Pancreas (tissue), 10 donors: Measurements from ENCODE around the gene MPDZ. TPM values are rescaled to one million over a fixed set of nuclear protein-coding genes. Genes with fewer than 3 reads are reported as not detected.

Source experiments
- ATAC-seq, 4 donors: fragments of 200-7000 bp; cut with Tn5 transposase; one replicate each; pipeline versions ENCODE4 v1.8.0 to v1.9.1; 2020; ENCODE audit warnings: mild to moderate bottlenecking in 4 of 4, moderate library complexity in 4 of 4
- DNase-seq, 6 donors: peaks; one replicate each; pipeline ENCODE4 v3.0.0-alpha.2; 2020
- FAIRE-seq: peaks from 2 replicates; lab custom pipeline; 2012; peaks lifted over from hg19 to GRCh38; lab: Jason Lieb, UNC
- H3K27ac ChIP-seq, 4 donors: fragments of 200-600 bp; sonication (generic); 1 replicate in 3 of 4; 2 replicates in 1 of 4; pipeline versions ENCODE4 v1.5.0 to v1.8.0; 2020
- H3K27me3 ChIP-seq, 4 donors: fragments of 200-600 bp; one replicate each; pipeline ENCODE4 v1.8.0; 2021
- H3K36me3 ChIP-seq, 3 donors: fragments of 200-600 bp; sonication (generic) in 1 of 3; one replicate each; pipeline versions ENCODE4 v1.5.0 to v1.8.0; 2020 to 2021
- H3K4me1 ChIP-seq, 3 donors: fragments of 200-600 bp; one replicate each; pipeline ENCODE4 v1.8.0; 2021
- H3K4me3 ChIP-seq, 4 donors: fragments of 200-600 bp; sonication (generic) in 2 of 4; one replicate each; pipeline versions ENCODE4 v1.5.0 to v1.8.0; 2020 to 2021
- H3K9me3 ChIP-seq, 4 donors: fragments of 200-600 bp; one replicate each; pipeline ENCODE4 v1.8.0; 2021
- WGBS, 2 donors: extraction: QIAGEN DNeasy Blood & Tissue Kit; methylation state at CpG; one replicate each; pipeline ENCODE4 v1.1.7; 2013; 5-methylcytosine and 5-hydroxymethylcytosine counted together
- intact Hi-C, 3 donors: fragments of 100-400 bp; cut with DNase I; formaldehyde crosslinking; loops; one replicate each; pipeline versions ENCODE4 v1.11.1 to v1.14.2; 2022
- polyA plus RNA-seq, 2 donors: library from polyadenylated mRNA; stranded (reverse); fragments of 200-250 nt; gene quantifications; one replicate each; pipeline ENCODE4 v1.2.3, GENCODE V29; 2013
- total RNA-seq, 6 donors: library from RNA; stranded (reverse); fragmentation: NEBNext Ultra II Directional in 4 of 6; extraction: Animal tissue kit (Norgen Biotek cat#: 25700) in 4 of 6; gene quantifications; one replicate each; pipeline versions ENCODE4 v1.2.1 to v1.2.4, GENCODE V29; 2021 to 2023
- TF ChIP-seq, protein P1 (sequence below), 4 donors: fragments of 200-600 bp; sonication (generic) in 3 of 4; IDR thresholded peaks; one replicate each; pipeline versions ENCODE4 v1.5.0 to v1.8.0; 2021; ENCODE audit warnings: antibody characterized with exemption in 4 of 4
- donor health status: healthy with polysubstance abuse.
- donor health status: DM: no; HTN: no; CAD: no; lungs with moderate emphysema.
- donor health status: DM: no; HTN: no; CAD: no.
- donor health status: control.
- donor health status: control.
- donor health status: Bipolar disorder and iron deficiency.
- donor health status: DM: yes; HTN: yes; CAD: no.
- donor health status: DM: no; HTN: no; CAD: no.
- donor health status: DM: no; HTN: no; CAD: no.
- donor health status: DM: yes; HTN: yes; CAD: no.

The MPDZ gene
- total and polyA plus RNA-seq, 8 donors, result 2.7 to 9.5 (median 4.6) TPM

DNA sequence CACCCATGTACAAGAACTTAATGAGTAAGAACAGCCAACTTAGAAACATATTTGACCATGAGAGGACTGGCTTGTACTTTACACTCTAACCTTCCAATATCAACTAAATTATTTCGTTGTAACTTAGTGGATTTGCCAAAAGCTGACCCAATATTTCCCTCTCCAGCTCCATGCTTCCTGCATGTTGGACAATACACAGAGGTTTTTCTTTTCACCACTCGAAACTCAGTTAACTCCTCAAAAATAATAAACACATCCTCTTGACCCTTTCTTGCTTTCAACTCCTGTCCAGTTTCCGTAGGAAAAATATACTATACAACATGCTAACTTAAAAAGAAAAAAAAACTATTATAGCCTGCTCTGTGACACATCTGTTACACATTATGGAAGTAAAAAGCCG, 188.9 kb downstream of the MPDZ start:
- Histone ChIP-seq H3K27me3 (no peaks in the 10 kb centered on the region), H3K9me3 (no peaks in the 10 kb centered on the region), H3K4me3 (no peak overlapping the region), H3K36me3 (no peaks in the 10 kb centered on the region), H3K4me1 (no peaks in the 10 kb centered on the region), H3K27ac (no peak overlapping the region)
- DNase-seq (no peak), ATAC-seq (no peak), FAIRE-seq (no peak)
- TF ChIP-seq, protein P1, sequence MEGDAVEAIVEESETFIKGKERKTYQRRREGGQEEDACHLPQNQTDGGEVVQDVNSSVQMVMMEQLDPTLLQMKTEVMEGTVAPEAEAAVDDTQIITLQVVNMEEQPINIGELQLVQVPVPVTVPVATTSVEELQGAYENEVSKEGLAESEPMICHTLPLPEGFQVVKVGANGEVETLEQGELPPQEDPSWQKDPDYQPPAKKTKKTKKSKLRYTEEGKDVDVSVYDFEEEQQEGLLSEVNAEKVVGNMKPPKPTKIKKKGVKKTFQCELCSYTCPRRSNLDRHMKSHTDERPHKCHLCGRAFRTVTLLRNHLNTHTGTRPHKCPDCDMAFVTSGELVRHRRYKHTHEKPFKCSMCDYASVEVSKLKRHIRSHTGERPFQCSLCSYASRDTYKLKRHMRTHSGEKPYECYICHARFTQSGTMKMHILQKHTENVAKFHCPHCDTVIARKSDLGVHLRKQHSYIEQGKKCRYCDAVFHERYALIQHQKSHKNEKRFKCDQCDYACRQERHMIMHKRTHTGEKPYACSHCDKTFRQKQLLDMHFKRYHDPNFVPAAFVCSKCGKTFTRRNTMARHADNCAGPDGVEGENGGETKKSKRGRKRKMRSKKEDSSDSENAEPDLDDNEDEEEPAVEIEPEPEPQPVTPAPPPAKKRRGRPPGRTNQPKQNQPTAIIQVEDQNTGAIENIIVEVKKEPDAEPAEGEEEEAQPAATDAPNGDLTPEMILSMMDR (IDR thresholded peaks at IDR 0.05), result no peak
- intact Hi-C loops, result no loop called here
- WGBS, 2 donors, result 39 to 47% methylated on average over 4 of the region's 4 CpGs

DNA sequence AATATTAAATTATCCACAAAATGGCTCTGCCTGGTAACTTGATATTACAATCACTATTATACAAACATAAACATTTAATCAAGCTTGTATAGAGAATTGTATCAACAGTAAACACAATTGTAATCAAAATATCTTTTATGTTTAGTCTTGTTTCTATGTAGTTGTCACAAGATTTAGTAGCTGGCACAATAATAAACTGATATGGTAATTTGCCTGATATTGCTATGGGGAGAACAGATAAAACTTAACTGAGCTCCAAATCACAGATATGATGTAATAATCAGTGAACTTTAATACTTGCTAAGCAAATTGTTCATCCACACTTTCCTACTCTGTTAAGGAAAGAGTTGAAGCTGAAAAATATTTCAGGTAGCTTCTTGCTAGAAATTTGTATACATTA, 189.8 kb downstream of the MPDZ start:
- Histone ChIP-seq H3K27me3 (no peaks in the 10 kb centered on the region), H3K27ac (no peak overlapping the region), H3K9me3 (no peaks in the 10 kb centered on the region), H3K4me3 (no peak overlapping the region), H3K36me3 (no peaks in the 10 kb centered on the region), H3K4me1 (no peaks in the 10 kb centered on the region)
- ATAC-seq, result no peak
- no peak for DNase-seq
- TF ChIP-seq, protein P1 (IDR thresholded peaks at IDR 0.05), result no peak
- no peak for FAIRE-seq
- intact Hi-C loops, result loop anchor here in 2 of 3 donors (10.0 kb wide), 2 partner anchors 365 to 375 kb away; no protein-coding TSS in a partner anchor

DNA sequence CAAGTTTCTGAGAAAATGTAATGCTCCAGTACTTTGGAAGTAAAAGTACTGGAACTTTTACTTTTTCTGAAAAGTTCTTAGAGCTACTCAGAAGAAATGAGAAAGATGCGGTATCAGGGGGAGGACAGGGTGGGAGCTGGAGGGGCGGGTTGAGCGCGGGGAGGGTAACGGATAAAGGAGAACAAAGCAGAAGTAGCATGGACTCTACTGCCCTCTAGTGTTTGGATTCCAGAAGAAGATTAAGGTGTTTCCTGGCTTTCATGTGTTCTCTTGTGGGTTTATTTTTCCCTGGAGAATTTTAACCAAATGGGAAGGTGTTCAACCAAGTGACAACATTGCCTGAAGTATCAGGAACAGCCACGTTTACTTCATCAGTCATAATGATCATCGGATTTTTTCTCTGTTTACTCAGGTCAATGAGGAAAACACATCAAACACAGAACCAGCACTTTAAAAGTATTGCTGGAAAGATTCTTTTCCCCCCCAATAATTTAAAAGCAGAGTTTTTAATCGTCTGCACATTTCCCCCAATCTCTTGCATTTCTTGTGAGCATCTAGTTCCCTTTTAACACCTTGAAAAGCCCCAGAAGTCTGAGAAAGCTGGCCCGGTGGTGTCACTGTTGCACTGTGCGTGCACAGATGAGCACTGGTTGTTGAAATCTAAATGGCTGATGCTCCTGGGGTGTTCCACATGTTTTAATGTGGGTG, 190.6 kb downstream of the MPDZ start:
- no peak for FAIRE-seq
- DNase-seq, result peak in 1 of 6 donors; percentile 12
- H3K27me3 ChIP-seq, result no peaks in the 10 kb centered on the region
- no peaks in the 10 kb centered on the region for H3K4me1 ChIP-seq
- no peak overlapping the region for H3K27ac ChIP-seq
- no peaks in the 10 kb centered on the region for H3K36me3 ChIP-seq
- ATAC-seq, result peak in 3 of 4 donors; percentile 77 to 86 (median 78)
- intact Hi-C loops, result loop anchor here in 2 of 3 donors (10.0 kb wide), 2 partner anchors 364 to 374 kb away; no protein-coding TSS in a partner anchor
- TF ChIP-seq, protein P1 (IDR thresholded peaks at IDR 0.05), result peak; percentile 54 to 74 (median 66)
- no peaks in the 10 kb centered on the region for H3K9me3 ChIP-seq
- WGBS, 2 donors, result 17 to 18% methylated on average over 10 of the region's 10 CpGs
- no peak overlapping the region for H3K4me3 ChIP-seq

DNA sequence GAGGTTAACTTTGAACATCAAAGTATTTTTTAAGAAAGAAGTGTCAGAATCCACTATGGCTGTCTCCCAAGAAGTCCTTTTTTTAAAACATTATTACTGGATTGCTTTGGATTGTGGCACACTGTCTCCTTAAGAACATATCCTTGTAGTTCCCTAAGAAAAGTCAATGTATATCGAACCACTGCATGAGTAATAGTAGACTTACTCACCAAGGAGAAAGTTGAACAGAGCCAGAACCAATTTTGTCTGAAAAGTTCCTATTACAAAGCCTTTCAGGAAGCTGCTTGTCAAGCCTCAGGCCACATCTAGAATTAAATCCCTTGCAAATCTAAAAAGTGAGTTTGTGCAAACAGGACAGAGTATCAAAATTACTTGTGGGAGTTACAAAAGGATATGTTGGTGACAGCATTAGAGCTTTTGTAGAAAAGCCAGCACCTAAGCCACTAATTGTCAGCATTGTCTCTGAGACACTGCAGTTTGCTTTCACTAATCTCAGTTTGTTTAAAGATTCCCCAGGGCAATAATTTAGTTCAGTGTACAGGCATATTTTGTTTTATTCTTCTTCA, 195.4 kb downstream of the MPDZ start:
- no peaks in the 10 kb centered on the region for H3K4me1 ChIP-seq
- H3K36me3 ChIP-seq, result no peaks in the 10 kb centered on the region
- H3K27ac ChIP-seq, result no peak overlapping the region
- H3K27me3 ChIP-seq, result no peaks in the 10 kb centered on the region
- DNase-seq (no peak), FAIRE-seq (no peak), ATAC-seq (no peak)
- H3K9me3 ChIP-seq, result no peaks in the 10 kb centered on the region
- intact Hi-C loops, result loop anchor here in 2 of 3 donors (10.0 kb wide), 2 partner anchors 359 to 369 kb away; no protein-coding TSS in a partner anchor
- TF ChIP-seq, protein P1 (IDR thresholded peaks at IDR 0.05), result no peak
- 40 to 46% methylated on average over 1 of the region's 1 CpG for WGBS, 2 donors
- no peak overlapping the region for H3K4me3 ChIP-seq

DNA sequence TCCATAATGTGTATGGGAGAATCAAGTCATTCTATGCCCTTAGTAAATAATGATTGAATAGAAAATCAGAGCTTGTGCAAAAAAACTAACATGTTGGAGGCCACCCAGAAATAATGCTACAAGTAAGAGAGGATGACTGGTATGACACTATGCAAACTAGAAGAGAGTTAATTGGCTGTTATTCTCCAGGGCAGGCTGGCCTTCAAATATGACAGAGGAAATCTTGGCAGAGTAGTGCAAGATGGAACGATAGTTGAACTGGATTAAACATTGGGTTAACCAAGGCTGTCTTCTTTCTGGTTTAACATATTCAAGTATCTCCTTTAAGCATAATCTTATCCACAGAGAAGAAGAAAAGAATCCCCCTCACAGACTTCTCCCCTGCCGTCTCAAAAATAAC, 196.1 kb downstream of the MPDZ start:
- no peak for ATAC-seq
- WGBS, 2 donors, result 61 to 77% methylated on average over 2 of the region's 2 CpGs
- TF ChIP-seq, protein P1 (IDR thresholded peaks at IDR 0.05), result no peak
- Histone ChIP-seq H3K4me3 (no peak overlapping the region), H3K27me3 (no peaks in the 10 kb centered on the region), H3K4me1 (no peaks in the 10 kb centered on the region), H3K36me3 (no peaks in the 10 kb centered on the region), H3K27ac (no peak overlapping the region), H3K9me3 (no peaks in the 10 kb centered on the region)
- no peak for FAIRE-seq
- DNase-seq, result no peak
- intact Hi-C loops, result loop anchor here in 2 of 3 donors (10.0 kb wide), 2 partner anchors 359 to 369 kb away; no protein-coding TSS in a partner anchor
